ENCODE data around the gene FNDC4.
A peak's percentile ranks its signal among the peaks of the same experiment; 100 is the strongest.

FNDC4 gene

GRCh38 chr2:27448381-27448780 lies 46.6 kb downstream of the FNDC4 start:
- DNase-seq, result no peak
- Histone ChIP-seq H3K79me2 (ENCODE audit: low read length) (no peaks in the 10 kb centered on the region), H3K9me3 (replicated peaks; ENCODE audit: insufficient read depth, low read length) (no peaks in the 10 kb centered on the region), H3K36me3 (replicated peaks; ENCODE audit: insufficient read depth, low read length) (no peaks in the 10 kb centered on the region), H3K4me2 (ENCODE audit: low read depth, low read length) (no peak overlapping the region), H2AFZ (ENCODE audit: low read length) (no peak overlapping the region), H3K4me3 (ENCODE audit: low read length) (no peak overlapping the region), H4K20me1 (ENCODE audit: insufficient read depth, low read length) (no peaks in the 10 kb centered on the region), H3K4me1 (ENCODE audit: low read length) (no peaks in the 10 kb centered on the region), H3K9ac (ENCODE audit: low read length) (no peak overlapping the region), H3F3A (ENCODE audit: insufficient read depth, low read length) (no peaks in the 10 kb centered on the region), H3K27ac (ENCODE audit: low read length) (no peak overlapping the region), H3K9me2 (replicated peaks; ENCODE audit: insufficient read depth, low read length) (no peaks in the 10 kb centered on the region), H3K27me3 (replicated peaks; ENCODE audit: insufficient read depth, low read length) (no peaks in the 10 kb centered on the region)
- TF ChIP-seq EZH2phosphoT487 (IDR thresholded peaks at IDR 0.05; ENCODE audit: low read length), result no peak
- no peak for TF ChIP-seq EZH2 (optimal IDR thresholded peaks at IDR 0.05; ENCODE audit: low read depth, low read length)
- no peak for TF ChIP-seq CTCF (IDR thresholded peaks at IDR 0.05; ENCODE audit: low read length)

DNA sequence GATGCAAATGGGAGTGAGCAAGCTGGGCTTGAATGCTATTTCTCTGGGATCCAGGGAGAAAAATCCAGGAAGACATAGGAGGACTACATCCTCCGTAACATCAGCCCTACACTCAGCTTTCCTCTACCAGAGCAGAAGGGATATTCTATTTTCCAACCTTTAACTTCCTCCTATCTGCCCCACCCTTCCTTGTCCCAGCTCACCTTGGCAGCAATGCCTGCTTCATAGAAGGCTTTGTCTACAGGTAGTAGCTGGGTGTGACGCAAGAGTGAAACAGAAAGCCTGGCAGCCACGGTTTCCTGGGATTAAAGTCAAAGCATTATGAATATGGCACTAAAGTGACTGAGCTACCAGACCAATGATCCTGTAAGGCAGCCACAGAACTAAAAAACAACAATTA lies 48.9 kb downstream of the FNDC4 start:
- no peaks in the 10 kb centered on the region for H3K27me3 ChIP-seq (replicated peaks; ENCODE audit: insufficient read depth, low read length)
- H3K4me3 ChIP-seq (ENCODE audit: low read length), result no peak overlapping the region
- H2AFZ ChIP-seq (ENCODE audit: low read length), result no peak overlapping the region
- H3K9ac ChIP-seq (ENCODE audit: low read length), result no peak overlapping the region
- H3K79me2 ChIP-seq (ENCODE audit: low read length), result no peaks in the 10 kb centered on the region
- TF ChIP-seq EZH2 (optimal IDR thresholded peaks at IDR 0.05; ENCODE audit: low read depth, low read length) (no peak), CTCF (IDR thresholded peaks at IDR 0.05; ENCODE audit: low read length) (no peak), EZH2phosphoT487 (IDR thresholded peaks at IDR 0.05; ENCODE audit: low read length) (no peak)
- H3F3A ChIP-seq (ENCODE audit: insufficient read depth, low read length), result no peaks in the 10 kb centered on the region
- peak; percentile 10 for DNase-seq
- no peaks in the 10 kb centered on the region for H4K20me1 ChIP-seq (ENCODE audit: insufficient read depth, low read length)
- H3K4me2 ChIP-seq (ENCODE audit: low read depth, low read length), result no peak overlapping the region
- no peaks in the 10 kb centered on the region for H3K9me2 ChIP-seq (replicated peaks; ENCODE audit: insufficient read depth, low read length)
- H3K4me1 ChIP-seq (ENCODE audit: low read length), result no peaks in the 10 kb centered on the region
- no peaks in the 10 kb centered on the region for H3K9me3 ChIP-seq (replicated peaks; ENCODE audit: insufficient read depth, low read length)
- H3K36me3 ChIP-seq (replicated peaks; ENCODE audit: insufficient read depth, low read length), result no peaks in the 10 kb centered on the region
- H3K27ac ChIP-seq (ENCODE audit: low read length), result no peak overlapping the region

GRCh38 chr2:27445615-27446014 lies 49.4 kb downstream of the FNDC4 start:
- no peak overlapping the region for H3K4me2 ChIP-seq (ENCODE audit: low read depth, low read length)
- no peak for DNase-seq
- no peaks in the 10 kb centered on the region for H3K4me1 ChIP-seq (ENCODE audit: low read length)
- no peak for TF ChIP-seq EZH2 (optimal IDR thresholded peaks at IDR 0.05; ENCODE audit: low read depth, low read length)
- no peak for TF ChIP-seq CTCF (IDR thresholded peaks at IDR 0.05; ENCODE audit: low read length)
- TF ChIP-seq EZH2phosphoT487 (IDR thresholded peaks at IDR 0.05; ENCODE audit: low read length), result no peak
- H3K27ac ChIP-seq (ENCODE audit: low read length), result no peak overlapping the region
- H4K20me1 ChIP-seq (ENCODE audit: insufficient read depth, low read length), result no peaks in the 10 kb centered on the region
- no peaks in the 10 kb centered on the region for H3F3A ChIP-seq (ENCODE audit: insufficient read depth, low read length)
- no peaks in the 10 kb centered on the region for H3K9me2 ChIP-seq (replicated peaks; ENCODE audit: insufficient read depth, low read length)
- no peak overlapping the region for H2AFZ ChIP-seq (ENCODE audit: low read length)
- no peak overlapping the region for H3K9ac ChIP-seq (ENCODE audit: low read length)
- H3K36me3 ChIP-seq (replicated peaks; ENCODE audit: insufficient read depth, low read length), result no peaks in the 10 kb centered on the region
- no peak overlapping the region for H3K4me3 ChIP-seq (ENCODE audit: low read length)
- H3K9me3 ChIP-seq (replicated peaks; ENCODE audit: insufficient read depth, low read length), result no peaks in the 10 kb centered on the region
- no peaks in the 10 kb centered on the region for H3K79me2 ChIP-seq (ENCODE audit: low read length)
- H3K27me3 ChIP-seq (replicated peaks; ENCODE audit: insufficient read depth, low read length), result no peaks in the 10 kb centered on the region

All from MM.1S (cell line).